DOHH2 (cell line): ENCODE data around the gene FGD4.

ENCODE experiments used
- CTCF ChIP-seq: fragments of 200-600 bp; sonication (generic); IDR thresholded peaks from one replicate; pipeline ENCODE4 v1.5.1; 2014; ENCODE audit warnings: antibody characterized with exemption, mild to moderate bottlenecking, low read depth, low read length; ENCODE audit not compliant: poor library complexity, severe bottlenecking
- EZH2phosphoT487 ChIP-seq: fragments of 200-600 bp; sonication (generic); IDR thresholded peaks from 2 replicates; pipeline ENCODE4 v1.6.1; 2017; ENCODE audit warnings: borderline replicate concordance, mild to moderate bottlenecking, antibody characterized with exemption, low read length, moderate library complexity, mixed read lengths

GRCh38 chr12:32693036-32693435, 293.7 kb downstream of the FGD4 start:
- TF ChIP-seq CTCF = no peak
- TF ChIP-seq EZH2phosphoT487 = no peak
